GM19397 (cell line): ENCODE data around the gene SORBS2.

ENCODE experiments used
- ATAC-seq: cut with Tn5 transposase; IDR thresholded peaks from one replicate; pipeline ENCODE4 v1.9.1; 2021; ENCODE audit warnings: mild to moderate bottlenecking, moderate library complexity; ENCODE audit not compliant: unreplicated experiment

Gene SORBS2

DNA sequence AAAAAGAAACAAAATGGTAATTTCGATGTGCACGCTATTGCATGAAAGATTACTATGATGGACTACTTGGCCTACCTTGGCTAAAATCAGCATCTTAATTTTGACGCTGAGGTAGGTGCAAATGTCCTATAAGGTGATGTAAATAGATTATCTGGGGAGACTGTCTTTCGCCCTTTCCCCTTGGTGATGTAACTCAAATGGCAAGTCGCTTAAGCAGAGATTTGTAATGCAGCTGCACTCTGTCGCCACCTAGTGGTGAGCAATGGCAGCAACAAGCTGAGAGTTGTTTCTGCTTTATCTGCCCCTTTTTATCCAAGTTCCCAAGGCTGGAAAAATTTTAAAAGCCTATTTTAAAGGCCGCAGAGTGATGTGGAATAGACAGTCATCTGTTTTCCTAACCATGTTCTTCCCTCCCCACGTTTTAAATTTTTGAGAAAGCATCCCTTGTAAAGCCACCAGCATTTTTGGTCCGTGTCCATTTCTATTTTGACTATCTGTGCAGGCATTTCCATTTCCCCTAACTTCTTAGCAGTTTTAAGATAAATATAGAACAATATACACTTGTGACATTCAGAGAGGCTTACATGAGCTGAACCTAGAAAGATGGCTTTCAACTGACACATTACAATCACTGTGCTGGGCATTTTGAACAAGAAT lies 214.3 kb downstream of the SORBS2 start:
- peak; percentile 58 for ATAC-seq

DNA sequence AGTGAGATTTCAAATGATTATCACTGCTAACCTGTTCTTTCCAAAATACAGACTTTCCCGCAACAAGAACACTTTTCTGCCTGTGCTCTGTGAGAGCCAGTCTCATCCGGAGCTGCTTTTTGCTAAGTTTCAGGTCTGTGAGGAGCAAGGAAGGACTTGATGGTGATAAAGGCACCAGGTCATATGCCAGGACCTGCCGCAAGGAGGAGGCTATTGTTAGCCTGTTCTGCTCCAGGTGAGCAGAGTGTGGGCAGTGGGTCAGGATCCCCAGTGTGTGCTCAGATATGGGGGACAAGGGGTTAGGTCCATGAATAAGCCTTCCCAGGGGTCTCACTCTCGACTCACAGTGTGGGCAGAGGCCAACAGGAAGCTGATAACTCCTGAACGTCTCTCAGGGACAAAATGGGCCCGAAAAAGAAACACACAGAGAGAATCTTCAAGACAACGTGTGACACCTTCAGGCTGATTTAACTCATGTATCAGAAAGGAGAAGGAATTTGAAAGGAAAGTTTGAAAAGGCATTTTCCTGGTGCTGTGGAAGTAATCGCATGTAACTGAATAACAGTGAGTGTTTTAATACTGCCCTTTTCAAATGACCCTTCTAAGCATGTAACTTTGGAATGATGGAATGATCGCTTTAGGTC lies 219.0 kb downstream of the SORBS2 start:
- no peak for ATAC-seq

DNA sequence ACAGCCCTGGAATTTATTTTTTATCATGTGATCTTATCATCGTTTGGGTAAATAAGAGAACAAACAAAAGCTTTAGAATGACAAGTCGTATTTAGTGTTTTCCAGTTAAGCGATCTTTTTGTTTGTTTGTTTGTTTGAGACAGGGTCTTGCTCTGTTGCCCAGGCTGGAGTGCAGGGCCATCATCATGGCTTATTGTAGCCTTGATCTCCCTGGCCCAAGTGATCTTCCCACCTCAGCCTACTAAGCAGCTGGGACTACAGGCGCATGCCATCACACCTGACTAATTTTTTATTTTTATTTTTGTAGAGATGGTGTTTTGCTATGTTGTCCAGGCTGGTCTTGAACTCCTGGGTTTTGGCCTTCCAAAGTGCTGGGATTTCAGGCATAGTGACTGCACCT lies 219.6 kb downstream of the SORBS2 start:
- no peak for ATAC-seq

DNA sequence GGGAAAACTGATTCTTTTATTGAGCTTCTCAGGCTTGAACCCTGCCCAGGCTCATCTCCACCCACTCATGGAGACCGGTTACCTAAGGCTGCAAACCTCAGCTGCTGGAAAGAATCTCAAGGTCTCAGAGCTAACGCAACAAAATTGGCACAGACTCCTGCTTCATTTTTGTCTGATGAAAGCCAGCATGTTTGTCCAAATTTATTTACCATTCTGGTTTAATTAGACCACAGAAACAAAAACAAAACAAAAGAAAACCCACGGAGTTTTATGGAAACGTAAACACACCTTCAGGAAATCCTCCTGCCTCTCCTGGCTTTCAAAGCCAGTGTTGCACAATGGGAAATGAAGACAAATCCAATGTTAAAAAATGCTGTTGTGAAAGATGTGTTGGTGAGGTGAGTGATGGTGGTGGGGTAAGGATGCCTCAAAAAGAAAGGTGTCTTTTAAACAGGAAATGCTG lies 220.3 kb downstream of the SORBS2 start:
- ATAC-seq: no peak

DNA sequence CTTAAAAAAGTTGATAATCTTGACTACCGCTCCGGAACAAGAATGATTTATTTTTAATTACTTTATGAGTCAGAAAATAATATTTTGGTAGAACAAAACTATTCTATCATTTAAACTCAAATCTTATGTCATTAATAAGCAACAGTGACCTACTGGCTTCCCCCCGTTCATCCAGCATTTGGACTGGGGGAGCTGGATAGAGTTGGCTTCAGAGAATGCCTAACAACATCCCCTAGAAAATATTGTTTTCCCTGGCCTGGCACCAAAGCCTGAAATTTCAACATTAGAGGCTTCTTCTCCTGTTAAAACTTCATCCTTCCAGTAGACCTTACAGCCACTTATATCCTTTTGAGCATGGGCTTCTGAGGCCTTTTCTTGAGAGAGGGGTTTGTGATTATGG lies 221.0 kb downstream of the SORBS2 start:
- ATAC-seq: no peak

DNA sequence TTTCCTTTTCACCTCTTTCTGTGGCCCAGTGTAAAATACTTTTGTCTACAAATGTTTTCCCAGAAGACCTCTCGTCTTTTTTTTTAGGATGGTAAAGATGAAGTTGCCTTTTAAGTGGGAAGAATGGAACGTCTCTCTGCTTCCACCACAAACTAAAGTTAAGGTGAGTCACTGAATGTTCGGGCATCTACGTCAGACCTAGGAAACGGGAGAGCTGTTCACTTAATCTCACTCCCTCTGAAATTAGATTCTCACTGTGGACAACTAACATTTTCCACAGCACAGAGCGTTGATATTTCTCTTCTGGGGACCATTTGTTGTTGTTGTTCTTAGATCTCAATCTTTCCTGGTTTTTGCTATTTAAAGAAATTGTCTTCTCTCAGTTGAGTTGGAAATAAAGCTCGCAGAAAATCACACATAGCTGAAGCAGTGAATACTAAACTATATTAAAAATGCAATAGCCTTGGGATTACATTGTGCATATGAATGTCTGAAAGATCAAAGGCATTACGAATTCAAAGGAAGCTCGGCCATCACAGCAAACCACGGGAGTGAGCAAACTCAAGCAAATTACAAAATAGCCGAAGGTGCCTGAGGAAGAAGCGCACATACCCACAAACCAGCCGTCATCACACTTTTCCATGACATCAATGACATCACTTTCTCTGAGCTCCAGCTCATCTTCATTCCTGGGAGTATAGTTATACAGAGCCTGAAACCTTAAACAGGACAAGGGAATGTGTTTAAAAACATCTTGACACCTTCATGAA lies 222.7 kb downstream of the SORBS2 start:
- no peak for ATAC-seq

DNA sequence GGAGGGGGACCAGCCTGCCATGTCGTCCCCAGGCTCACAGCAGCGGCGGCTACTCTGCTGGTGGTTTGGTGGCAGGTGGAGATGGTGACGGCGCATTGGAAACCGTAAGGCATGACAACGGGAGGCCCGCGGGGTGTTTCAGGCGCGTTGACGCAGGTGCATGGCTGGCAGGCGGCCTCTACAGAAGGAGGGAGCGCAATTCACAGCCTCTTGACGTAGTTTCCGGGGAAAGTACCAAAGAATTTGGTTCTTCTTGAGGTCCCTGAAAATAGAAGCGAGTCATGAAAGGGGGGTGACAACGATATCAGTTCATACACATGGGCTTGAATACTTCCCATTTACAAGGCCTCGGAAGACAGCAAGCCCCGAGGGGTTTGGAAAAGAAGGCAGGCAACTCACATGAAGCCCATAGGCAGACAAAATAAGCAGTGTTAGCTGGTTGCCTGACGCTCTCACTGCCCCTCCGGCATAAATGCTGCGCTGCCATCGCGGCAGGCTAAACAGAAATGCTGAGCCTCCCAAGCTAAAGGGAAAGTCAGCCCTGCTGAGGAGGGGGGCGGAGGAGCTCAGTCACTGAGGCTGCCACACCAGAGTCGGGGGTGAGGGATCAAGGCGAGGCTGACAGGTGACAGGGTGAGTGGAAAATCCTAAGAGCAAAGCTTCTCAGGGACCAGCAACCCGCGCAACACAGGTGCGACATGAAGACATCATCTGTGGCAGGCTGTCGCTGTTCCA lies 224.4 kb downstream of the SORBS2 start:
- peak; percentile 97 for ATAC-seq

DNA sequence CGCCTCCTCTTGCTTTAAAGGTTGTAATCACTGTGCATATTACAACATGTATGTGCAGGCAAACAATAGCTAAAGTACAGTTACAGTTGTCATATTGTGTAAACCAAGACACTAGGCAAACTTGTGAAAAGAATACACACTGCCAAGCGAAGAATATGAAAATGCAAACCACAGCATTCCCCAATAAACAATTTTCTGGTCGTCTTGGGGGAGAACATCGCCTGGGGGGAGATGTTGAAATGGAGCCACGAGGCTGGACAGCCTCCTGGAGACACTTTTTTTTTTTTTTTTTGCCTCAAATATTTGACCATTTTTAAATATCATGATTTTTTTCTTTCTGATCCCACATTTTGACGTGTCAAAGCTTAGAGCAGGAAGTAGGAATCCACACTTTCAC lies 225.0 kb downstream of the SORBS2 start:
- no peak for ATAC-seq

DNA sequence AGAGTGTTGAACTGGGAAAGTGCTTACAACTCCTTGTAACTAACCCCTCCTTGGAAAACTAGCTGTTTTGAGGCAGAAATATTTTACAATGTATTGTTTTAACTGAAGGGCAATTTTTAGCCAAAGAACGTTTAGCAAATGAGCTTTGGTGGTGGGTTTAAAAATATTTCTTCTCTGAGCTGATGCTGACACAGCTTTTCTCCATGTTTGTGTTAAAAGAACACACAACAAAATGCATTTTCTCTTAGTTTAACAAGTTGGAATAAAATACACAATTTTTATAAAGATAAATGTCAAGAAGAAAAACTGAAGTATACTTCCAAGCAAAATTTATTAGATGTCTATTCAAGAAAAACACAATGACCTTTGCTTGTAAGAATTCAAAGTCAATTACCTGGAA lies 226.8 kb downstream of the SORBS2 start:
- no peak for ATAC-seq

DNA sequence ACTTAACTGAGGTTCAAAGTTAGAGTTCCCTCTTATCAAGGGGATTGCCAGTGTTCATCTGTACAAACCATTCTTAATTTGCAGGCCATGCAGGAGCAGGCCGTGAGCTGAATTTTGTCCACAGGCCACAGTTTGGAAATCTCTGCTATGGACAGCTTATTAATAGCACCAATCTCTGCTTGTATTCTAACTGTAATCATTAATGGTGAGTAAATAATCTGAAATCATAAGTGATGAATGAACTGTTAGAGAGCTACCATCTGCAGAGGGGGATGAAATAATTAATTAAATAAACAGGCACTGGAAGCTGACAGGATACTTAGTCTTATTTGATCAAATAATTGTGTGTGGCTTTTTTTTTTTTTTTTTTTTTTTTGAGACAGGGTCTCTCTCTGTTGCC lies 228.2 kb downstream of the SORBS2 start:
- no peak for ATAC-seq

DNA sequence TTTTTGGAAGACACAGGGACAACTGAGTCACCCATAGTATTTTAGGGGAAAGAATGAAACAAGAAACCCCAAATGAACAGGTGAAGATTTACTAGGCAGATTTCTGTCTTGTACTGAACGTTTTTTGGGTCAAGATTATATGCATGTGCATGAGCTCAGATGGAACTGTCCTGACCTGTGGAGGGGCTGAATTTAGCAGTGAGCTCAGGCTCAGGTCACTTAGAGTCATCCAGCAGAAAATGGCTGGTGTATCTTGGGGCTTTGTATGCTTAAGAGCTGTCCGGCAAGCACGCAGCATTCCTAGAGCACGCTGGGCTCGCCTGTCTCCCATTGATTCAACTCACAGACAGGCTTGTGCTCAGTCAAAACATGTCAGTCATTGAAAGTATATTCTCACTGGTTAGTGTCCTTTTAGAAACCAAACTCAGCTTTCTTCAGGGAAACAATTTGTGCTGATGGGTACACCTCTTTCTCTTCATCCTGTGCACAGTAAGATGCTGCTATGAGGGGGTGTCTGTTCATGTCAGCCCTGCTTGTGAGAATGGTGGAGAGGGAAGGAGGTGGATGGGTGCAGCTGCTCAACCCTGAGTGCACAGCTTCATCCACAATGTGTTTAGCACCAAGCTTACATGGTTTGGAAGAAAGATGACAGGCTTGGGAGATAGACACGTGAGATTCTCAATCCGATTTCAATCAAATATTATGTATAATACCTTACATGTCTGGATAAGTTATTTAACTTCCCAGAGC lies 229.2 kb downstream of the SORBS2 start:
- ATAC-seq: no peak

DNA sequence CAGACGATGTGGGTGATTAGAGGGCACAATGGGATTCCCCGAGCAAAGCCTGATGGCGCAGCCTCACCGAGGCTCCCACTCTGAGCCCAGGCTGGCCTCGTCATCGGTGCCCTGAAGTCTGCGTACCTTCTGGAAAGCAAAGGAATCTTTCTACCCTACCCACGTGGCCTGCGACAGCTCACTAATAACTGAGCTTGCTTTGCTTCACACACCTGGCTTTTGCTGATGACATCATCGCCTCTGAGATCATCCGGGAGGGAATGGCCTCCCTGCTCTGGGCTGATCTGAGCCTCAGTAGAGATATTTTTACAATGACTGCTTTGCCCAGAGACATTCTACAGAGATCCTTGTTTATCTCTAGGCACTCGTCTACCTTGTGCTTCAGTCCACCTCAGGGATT lies 231.3 kb downstream of the SORBS2 start:
- no peak for ATAC-seq

DNA sequence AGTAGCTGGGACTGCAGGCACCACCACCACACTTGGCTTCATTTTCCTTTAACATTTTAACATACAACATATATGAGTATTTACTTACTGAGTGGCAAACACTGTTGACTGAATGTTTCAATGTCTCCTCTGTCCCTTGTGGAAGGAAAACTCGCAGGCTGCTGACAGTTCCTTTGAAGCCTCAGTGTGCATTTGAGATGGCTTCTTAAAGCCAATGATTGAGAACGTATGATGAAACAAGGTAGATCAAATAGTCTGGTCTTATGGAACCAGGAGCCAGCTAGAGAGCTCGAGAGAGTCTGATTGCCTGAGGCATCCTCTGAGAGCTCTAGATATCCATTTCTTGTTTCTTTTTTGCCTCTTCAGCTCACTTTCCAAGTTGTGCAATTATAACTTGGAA lies 233.7 kb downstream of the SORBS2 start:
- no peak for ATAC-seq

DNA sequence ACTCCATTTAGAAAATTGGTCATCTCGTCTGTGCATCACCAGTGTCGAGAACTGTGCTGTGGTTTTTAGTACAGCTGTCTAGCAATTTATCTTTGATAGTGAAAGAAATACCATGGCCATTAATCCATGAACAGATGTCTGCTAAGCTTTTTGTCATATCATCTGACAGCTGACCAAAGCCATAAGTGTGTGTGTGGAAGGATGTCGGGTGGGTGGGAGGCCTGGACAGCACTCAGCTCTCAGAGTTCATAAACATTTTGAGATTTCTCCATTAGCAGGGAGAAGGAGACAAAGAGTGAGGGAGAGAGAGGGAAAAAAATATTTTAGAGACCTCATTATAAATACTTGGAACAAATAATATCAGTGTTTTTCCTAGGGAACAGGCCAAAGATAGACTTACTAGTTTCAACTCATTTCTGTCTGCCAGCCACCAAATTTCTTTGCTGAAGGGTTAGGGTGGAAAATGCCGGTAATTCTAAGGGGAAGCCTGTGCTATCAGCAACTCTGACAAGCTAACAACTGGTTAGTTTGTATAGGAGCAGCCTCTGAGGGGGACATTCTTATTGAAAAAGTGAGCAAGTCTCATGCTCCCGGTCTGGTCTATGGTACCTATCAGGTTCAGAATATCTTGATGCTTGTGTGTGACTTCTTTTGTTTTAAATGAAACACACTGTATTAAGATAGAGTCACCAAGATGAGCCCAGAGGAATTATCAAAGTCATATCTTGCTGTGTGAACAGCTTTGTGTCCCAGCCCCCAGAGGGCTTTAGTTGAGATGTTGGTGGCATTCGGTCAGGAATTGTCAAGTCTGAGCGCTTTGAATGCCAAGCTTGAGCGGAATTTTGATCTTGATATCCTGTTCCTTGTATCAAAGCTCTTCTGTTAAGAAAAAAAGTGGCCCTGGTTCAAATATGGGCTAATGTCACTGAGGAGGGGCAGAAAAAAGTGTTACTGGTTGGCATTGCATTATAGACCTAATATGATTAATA lies 234.7 kb downstream of the SORBS2 start:
- no peak for ATAC-seq

DNA sequence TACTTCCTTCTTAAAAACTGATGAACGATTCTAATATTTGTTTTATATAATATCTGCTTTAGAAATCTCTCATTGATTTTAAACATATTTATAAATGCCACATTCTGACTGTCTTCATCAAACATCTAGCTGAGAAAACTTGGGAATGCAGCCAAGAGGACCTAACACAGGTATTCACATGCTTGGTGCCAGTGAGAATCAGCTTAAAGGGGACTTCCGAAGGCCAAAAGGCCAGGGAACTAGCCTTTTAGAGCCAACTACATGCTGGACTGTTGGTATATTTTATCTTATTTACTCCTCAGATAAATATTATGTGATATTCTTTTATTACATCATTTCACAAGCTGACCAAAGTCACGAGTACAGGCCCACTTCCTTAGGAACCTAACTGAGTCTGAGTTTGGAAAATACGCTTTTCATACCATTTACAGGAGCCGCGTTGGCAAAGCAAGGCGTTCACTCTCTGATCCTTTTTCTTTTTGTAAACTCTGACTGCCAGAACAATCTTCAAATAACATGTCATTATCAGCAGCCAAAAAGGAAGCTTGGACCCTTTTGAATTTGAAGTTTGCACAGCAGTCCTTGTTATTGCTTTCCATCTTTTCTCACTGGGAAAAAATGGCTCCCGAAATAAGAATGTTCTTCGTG lies 235.6 kb downstream of the SORBS2 start:
- ATAC-seq: no peak

DNA sequence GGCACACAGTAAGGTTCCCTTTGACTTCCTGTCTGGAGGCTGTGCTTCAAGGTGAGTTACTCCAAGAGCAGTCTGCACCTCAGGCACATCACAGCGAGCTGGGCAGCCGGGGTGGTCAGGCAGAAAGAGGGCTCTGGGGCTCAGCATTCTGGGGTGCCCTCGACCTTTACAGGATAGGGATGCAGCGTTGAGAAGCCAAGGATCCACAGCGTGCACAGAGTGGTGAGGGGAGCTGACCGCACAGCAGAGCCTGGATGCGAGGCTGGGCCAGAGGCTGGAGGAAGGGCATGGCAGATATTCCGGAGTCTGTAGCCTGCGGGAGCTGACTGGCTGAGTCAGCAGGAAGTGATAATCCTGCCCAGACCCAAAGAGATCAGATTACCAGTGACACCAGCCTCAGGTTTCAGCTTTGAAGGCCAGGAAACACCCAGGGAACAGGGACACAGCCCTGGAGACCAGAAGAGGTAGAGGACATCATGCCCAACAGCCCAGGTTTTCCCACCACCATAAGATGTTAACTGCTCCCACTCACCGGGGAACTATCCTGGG lies 238.3 kb downstream of the SORBS2 start:
- ATAC-seq: no peak

DNA sequence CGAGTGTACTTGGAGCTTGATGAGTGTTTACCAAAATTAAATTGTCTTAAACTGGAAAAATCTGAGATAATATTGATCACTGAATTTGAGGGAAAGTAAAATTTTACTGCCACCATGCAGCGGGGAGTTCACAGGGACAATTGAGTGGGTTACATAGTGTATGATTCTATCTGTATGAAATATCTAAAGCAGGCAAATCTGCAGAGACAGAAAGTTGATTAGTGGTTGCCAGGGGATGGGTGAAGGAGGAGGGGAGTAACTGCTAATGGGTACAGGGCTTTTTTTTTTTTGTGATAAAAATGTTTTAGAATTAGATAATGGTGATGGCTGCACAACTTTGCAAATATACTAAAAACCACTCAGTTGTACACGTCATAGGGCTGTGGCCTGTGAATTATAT lies 241.3 kb downstream of the SORBS2 start:
- ATAC-seq: no peak
